Panc1 (cell line): ENCODE data around the gene TSPAN17. TPM values are rescaled to one million over a fixed set of nuclear protein-coding genes. Genes with fewer than 3 reads are reported as not detected.

Experiments
- ATAC-seq: fragments of 200-7000 bp; cut with Tn5 transposase; 2 replicates; pipeline ENCODE4 v1.9.1; 2020; ENCODE audit warnings: mild to moderate bottlenecking, moderate library complexity
- BruUV-seq: library from RNA; stranded (reverse); fragments of 400-500 nt; replicated peaks from 2 replicates; lab custom pipeline; 2021; lab: Mats Ljungman, UMichigan
- CTCF ChIA-PET: fragments of 300-600 bp; sonication (Branson Sonifier 250); formaldehyde crosslinking; loops from one replicate; lab custom pipeline; 2022; ENCODE audit warnings: antibody characterized with exemption; lab: Charles Lee
- POLR2A ChIA-PET: fragments of 300-600 bp; sonication (Branson Sonifier 250); formaldehyde crosslinking; loops from one replicate; lab custom pipeline; 2022; ENCODE audit warnings: antibody characterized with exemption; lab: Charles Lee
- DNase-seq: peaks from one replicate; pipeline ENCODE4 v3.0.0-alpha.2; 2010; ENCODE audit warnings: low read depth, low spot score
- H3K27ac ChIP-seq: 2 replicates; pipeline ENCODE4 v1.5.1; 2011; ENCODE audit warnings: mild to moderate bottlenecking, low read length, inconsistent platforms
- H3K27me3 ChIP-seq: fragments of 200-500 bp; sonication (Bioruptor generic); 2 replicates; pipeline ENCODE4 v1.6.0; 2014; ENCODE audit warnings: low read length, inconsistent platforms; ENCODE audit not compliant: control insufficient read depth, insufficient read depth
- H3K36me3 ChIP-seq: fragments of 200-500 bp; sonication (Bioruptor generic); 2 replicates; pipeline ENCODE4 v1.5.1; 2014; ENCODE audit warnings: inconsistent platforms, mild to moderate bottlenecking, low read length, moderate library complexity; ENCODE audit not compliant: control insufficient read depth, insufficient read depth
- H3K4me1 ChIP-seq: 2 replicates; pipeline ENCODE4 v1.5.1; 2011; ENCODE audit warnings: inconsistent platforms, mild to moderate bottlenecking, low read length, moderate library complexity; ENCODE audit not compliant: control insufficient read depth, insufficient read depth
- H3K4me3 ChIP-seq, 2 experiments: 2 replicates each; pipeline ENCODE4 v1.5.1; 2011 to 2012; ENCODE audit warnings: low read depth in 2 of 2, low read length in 2 of 2, mild to moderate bottlenecking in 2 of 2, inconsistent platforms in 1 of 2, moderate library complexity in 1 of 2
- H3K9me3 ChIP-seq: fragments of 200-500 bp; sonication (Bioruptor generic); 2 replicates; pipeline ENCODE4 v1.5.1; 2014; ENCODE audit warnings: low read depth, mild to moderate bottlenecking, inconsistent platforms, low read length, moderate library complexity; ENCODE audit not compliant: control insufficient read depth, insufficient read depth
- POLR2AphosphoS5 ChIP-seq: IDR thresholded peaks from 2 replicates; pipeline ENCODE4 v1.6.1; 2012; ENCODE audit warnings: mild to moderate bottlenecking, low read depth, low read length, moderate library complexity
- SIN3A ChIP-seq: IDR thresholded peaks from 2 replicates; pipeline ENCODE4 v1.6.1; 2012; ENCODE audit warnings: low read depth, mild to moderate bottlenecking, low read length, moderate library complexity, borderline replicate concordance; ENCODE audit not compliant: insufficient read depth
- TCF7L2 ChIP-seq: IDR thresholded peaks from 2 replicates; pipeline ENCODE4 v1.6.1; 2011; ENCODE audit warnings: mild to moderate bottlenecking, low read depth, low read length, inconsistent platforms
- in situ Hi-C: cut with HindIII; loops from 2 replicates; pipeline ENCODE4 v1.10.0; 2016; ENCODE audit warnings: low sequenced_read_pairs, low pct_unique_long_range_greater_than_20kb
- intact Hi-C: fragments of 100-400 bp; cut with micrococcal nuclease; formaldehyde crosslinking; loops from one replicate; pipeline ENCODE4 v1.10.0; 2022; ENCODE audit not compliant: unreplicated experiment
- total RNA-seq: library from RNA; stranded (reverse); gene quantifications from one replicate; pipeline ENCODE4 v1.2.1, GENCODE V29; 2021; ENCODE audit not compliant: unreplicated experiment
- TF ChIP-seq, protein P1 (sequence below): fragments of 450-650 bp; IDR thresholded peaks from 2 replicates; pipeline ENCODE4 v1.5.1; 2017; ENCODE audit warnings: mild to moderate bottlenecking
- TF ChIP-seq, protein P2 (sequence below), 2 experiments: IDR thresholded peaks; 2 replicates each; pipeline ENCODE4 v1.6.1; 2011 to 2012; ENCODE audit warnings: low read depth in 2 of 2, control low read depth in 1 of 2, low read length in 1 of 2, mild to moderate bottlenecking in 1 of 2, moderate library complexity in 1 of 2; ENCODE audit not compliant: insufficient read depth in 1 of 2

The TSPAN17 gene
- total RNA-seq, 1 experiment from 2014 or later, result 64.7 TPM

DNA sequence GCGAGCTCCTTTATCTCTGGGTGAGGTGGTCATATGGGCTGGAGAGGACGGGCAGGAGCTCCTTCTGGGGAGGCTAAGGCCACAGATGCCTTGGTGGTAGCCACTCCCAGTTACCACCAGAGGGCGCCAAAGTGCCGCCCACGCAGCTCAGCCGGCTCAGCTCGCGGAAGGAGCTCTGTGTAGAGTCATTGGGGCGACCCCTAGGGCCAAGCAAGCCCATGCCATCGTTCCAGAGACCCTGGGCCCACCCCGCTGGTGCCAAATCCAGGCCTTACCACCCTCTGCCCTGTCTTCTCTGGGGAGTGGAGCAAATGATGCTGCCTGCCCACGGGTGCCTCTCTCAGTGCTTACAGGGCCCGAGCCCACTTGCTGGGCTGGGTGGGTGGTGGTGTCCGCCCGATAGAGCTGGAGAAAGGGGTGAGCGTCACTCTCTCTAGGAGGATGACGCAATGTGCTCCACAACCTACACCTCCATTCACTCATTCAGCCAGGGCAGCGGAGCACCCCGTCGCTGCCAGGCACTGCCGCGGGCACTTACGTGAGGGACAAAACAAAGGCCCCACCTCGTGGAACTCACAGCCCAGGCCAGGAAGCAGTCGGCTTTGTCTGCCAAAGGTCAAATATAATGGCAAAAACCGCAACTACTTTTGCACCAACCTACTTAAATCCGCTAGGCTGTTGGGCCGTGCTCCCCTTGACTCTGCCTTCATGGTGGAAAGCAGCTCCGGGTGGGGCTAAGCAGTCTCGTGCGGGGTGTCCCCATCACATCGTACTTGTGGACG, 13.8 kb downstream of the TSPAN17 start:
- intact Hi-C loops (loop anchor here (2.0 to 5.0 kb wide), 2 partner anchors 151 to 298 kb away; partner anchors contain the start of gene UNC5A), in situ Hi-C loops (no loop called here)
- Histone ChIP-seq H3K27ac (no peak overlapping the region), H3K27me3 (no peaks in the 10 kb centered on the region), H3K4me3 (no peak overlapping the region), H3K4me1 (no peaks in the 10 kb centered on the region), H3K36me3 (no peaks in the 10 kb centered on the region), H3K9me3 (no peaks in the 10 kb centered on the region)
- no TSS peak for BruUV-seq
- CTCF ChIA-PET, result interaction anchor here (0.6 to 2.4 kb wide), 35 partner anchors 8 to 932 kb away, joined by 3 to 17 read pairs (median 4); partner anchors contain the start of gene TSPAN17
- POLR2A ChIA-PET, result interaction anchor here (0.5 to 0.6 kb wide), 4 partner anchors 84 to 851 kb away, joined by 3 to 5 read pairs (median 4); no protein-coding TSS in a partner anchor
- DNase-seq (peak; percentile 38), ATAC-seq (peak; percentile 89)
- TF ChIP-seq, protein P1, sequence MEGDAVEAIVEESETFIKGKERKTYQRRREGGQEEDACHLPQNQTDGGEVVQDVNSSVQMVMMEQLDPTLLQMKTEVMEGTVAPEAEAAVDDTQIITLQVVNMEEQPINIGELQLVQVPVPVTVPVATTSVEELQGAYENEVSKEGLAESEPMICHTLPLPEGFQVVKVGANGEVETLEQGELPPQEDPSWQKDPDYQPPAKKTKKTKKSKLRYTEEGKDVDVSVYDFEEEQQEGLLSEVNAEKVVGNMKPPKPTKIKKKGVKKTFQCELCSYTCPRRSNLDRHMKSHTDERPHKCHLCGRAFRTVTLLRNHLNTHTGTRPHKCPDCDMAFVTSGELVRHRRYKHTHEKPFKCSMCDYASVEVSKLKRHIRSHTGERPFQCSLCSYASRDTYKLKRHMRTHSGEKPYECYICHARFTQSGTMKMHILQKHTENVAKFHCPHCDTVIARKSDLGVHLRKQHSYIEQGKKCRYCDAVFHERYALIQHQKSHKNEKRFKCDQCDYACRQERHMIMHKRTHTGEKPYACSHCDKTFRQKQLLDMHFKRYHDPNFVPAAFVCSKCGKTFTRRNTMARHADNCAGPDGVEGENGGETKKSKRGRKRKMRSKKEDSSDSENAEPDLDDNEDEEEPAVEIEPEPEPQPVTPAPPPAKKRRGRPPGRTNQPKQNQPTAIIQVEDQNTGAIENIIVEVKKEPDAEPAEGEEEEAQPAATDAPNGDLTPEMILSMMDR, result peak; percentile 98
- no peak for TF ChIP-seq POLR2AphosphoS5

DNA sequence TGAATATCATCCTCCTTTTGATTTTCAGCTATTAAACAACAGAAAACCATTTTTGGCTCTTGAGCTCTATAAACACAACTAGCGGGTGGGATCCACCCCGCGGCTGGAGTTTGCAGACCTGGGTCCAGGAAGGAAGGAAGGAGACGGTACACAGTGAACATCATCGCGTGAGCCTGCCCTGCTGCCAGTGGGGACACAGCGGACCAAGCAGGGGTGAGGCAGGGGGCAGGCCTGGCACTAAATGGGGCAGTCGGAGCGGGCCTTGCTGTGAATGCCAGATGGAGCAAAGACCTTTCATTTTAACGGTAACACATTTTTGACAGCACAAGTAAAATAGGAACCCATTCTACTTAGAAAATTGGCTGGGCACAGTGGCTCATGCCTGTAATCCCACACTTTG, 14.4 kb downstream of the TSPAN17 start:
- DNase-seq (no peak), ATAC-seq (no peak)
- no peak overlapping the region for H3K27ac ChIP-seq
- ChIA-PET CTCF (interaction anchor here (1.5 to 2.4 kb wide), 2 partner anchors 15 to 32 kb away, joined by 5 to 17 read pairs; partner anchors contain the start of gene TSPAN17), POLR2A (no interaction called here)
- in situ Hi-C loops, result no loop called here
- BruUV-seq, result no TSS peak
- TF ChIP-seq, protein P2, sequence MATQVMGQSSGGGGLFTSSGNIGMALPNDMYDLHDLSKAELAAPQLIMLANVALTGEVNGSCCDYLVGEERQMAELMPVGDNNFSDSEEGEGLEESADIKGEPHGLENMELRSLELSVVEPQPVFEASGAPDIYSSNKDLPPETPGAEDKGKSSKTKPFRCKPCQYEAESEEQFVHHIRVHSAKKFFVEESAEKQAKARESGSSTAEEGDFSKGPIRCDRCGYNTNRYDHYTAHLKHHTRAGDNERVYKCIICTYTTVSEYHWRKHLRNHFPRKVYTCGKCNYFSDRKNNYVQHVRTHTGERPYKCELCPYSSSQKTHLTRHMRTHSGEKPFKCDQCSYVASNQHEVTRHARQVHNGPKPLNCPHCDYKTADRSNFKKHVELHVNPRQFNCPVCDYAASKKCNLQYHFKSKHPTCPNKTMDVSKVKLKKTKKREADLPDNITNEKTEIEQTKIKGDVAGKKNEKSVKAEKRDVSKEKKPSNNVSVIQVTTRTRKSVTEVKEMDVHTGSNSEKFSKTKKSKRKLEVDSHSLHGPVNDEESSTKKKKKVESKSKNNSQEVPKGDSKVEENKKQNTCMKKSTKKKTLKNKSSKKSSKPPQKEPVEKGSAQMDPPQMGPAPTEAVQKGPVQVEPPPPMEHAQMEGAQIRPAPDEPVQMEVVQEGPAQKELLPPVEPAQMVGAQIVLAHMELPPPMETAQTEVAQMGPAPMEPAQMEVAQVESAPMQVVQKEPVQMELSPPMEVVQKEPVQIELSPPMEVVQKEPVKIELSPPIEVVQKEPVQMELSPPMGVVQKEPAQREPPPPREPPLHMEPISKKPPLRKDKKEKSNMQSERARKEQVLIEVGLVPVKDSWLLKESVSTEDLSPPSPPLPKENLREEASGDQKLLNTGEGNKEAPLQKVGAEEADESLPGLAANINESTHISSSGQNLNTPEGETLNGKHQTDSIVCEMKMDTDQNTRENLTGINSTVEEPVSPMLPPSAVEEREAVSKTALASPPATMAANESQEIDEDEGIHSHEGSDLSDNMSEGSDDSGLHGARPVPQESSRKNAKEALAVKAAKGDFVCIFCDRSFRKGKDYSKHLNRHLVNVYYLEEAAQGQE (IDR thresholded peaks at IDR 0.05; ENCODE audit: insufficient read depth in 1 of 2, low read depth in 2 of 2, low read length in 1 of 2), result no peak
- TF ChIP-seq SIN3A (no peak), TCF7L2 (no peak), POLR2AphosphoS5 (no peak)
- TF ChIP-seq, protein P1, result no peak
- no peak overlapping the region for H3K4me3 ChIP-seq
- intact Hi-C loops, result loop anchor here (2.0 to 5.0 kb wide), 2 partner anchors 151 to 297 kb away; partner anchors contain the start of gene UNC5A
- no peaks in the 10 kb centered on the region for H3K4me1 ChIP-seq
- H3K27me3 ChIP-seq, result no peaks in the 10 kb centered on the region
- H3K9me3 ChIP-seq, result no peaks in the 10 kb centered on the region
- no peaks in the 10 kb centered on the region for H3K36me3 ChIP-seq
